Gastroesophageal sphincter (tissue), 3 donors: ENCODE measurements around the gene ALPP.

Source experiments
- CTCF ChIP-seq, 4 experiments: fragments of 200-600 bp in 2 of 4; fragments of 450-650 bp in 2 of 4; sonication (generic) in 1 of 4; IDR thresholded peaks; one replicate each; pipeline ENCODE4 v1.5.1; 2017 to 2019; ENCODE audit warnings: antibody characterized with exemption in 4 of 4, mild to moderate bottlenecking in 2 of 4, moderate library complexity in 2 of 4
- POLR2A ChIP-seq, 2 donors: fragments of 450-650 bp; IDR thresholded peaks; one replicate each; pipeline ENCODE4 v1.6.1; 2017; ENCODE audit warnings: antibody characterized with exemption in 2 of 2, mild to moderate bottlenecking in 2 of 2, moderate library complexity in 1 of 2

DNA sequence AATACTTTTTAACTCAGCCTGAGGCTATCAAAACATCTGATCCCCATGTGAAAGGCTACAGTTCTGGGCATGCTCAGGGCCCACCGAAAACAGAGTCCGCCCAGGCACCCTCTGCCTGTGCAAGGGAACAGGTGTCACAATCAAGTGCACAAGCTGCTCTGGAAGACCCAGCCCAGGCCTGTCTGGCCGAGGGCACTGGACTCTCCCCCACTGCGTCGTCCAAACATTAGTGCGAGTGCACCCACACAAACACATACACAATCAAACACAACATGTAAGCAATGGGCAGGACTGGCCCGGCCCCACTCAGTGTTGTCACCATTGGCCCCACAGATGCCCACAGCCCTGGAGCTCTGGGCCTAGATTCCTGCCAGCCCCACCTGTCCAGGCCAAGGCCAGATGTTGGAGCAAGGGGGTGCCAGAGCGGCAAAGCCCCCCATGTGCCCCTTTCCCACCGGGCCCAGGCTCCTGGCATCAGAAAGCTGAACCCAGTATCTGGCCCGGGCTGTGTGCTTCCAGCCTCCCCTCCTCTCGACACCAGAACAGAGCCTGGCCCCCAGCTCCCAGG is 27.5 kb downstream of the ALPP start:
- TF ChIP-seq CTCF (IDR thresholded peaks at IDR 0.05) (no peak), POLR2A (IDR thresholded peaks at IDR 0.05) (no peak)
